ENCODE results near the gene QKI. TPM values are rescaled to one million over a fixed set of nuclear protein-coding genes. Genes with fewer than 3 reads are reported as not detected.

Gene QKI
- total RNA-seq, 1 experiment from 2014 or later: 134 TPM

- Histone ChIP-seq H3K36me3 (ENCODE audit: control insufficient read depth, insufficient read depth, low read length) (no peaks in the 10 kb centered on the region), H3K27me3 (replicated peaks; ENCODE audit: control insufficient read depth, insufficient read depth, low read length) (no peaks in the 10 kb centered on the region), H3K4me3 (ENCODE audit: low read depth, low read length) (no peak overlapping the region), H3K4me1 (no peaks in the 10 kb centered on the region), H3K9me3 (no peaks in the 10 kb centered on the region)
- ChIA-PET CTCF (no interaction called here), POLR2A (no interaction called here)
- no peak overlapping the region for H3K27ac Mint-ChIP-seq (ENCODE audit: unreplicated experiment)
- no peaks in the 10 kb centered on the region for H3K27me3 Mint-ChIP-seq (ENCODE audit: insufficient read depth, unreplicated experiment)
- intact Hi-C loops (cut with micrococcal nuclease; ENCODE audit: unreplicated experiment): no loop called here
- H3K4me3 Mint-ChIP-seq (ENCODE audit: unreplicated experiment): no peak overlapping the region
- BruUV-seq (replicated peaks): no TSS peak
- TF ChIP-seq CTCF (IDR thresholded peaks at IDR 0.05; ENCODE audit: insufficient read depth in 1 of 2, low read depth in 1 of 2, low read length in 1 of 2, severe bottlenecking in 1 of 2, unreplicated experiment in 1 of 2): no peak
- DNase-seq: no peak
- H3K36me3 Mint-ChIP-seq (ENCODE audit: insufficient read depth, unreplicated experiment): no peaks in the 10 kb centered on the region
- no peaks in the 10 kb centered on the region for H3K9me3 Mint-ChIP-seq (ENCODE audit: unreplicated experiment)
- H3K4me1 Mint-ChIP-seq (ENCODE audit: low read depth, unreplicated experiment): no peaks in the 10 kb centered on the region
Observed at GRCh38 chr6:163390770-163391169, 23.7 kb upstream of the QKI start.

GRCh38 chr6:163391985-163392384 is 22.5 kb upstream of the QKI start:
- H3K36me3 Mint-ChIP-seq (ENCODE audit: insufficient read depth, unreplicated experiment): no peaks in the 10 kb centered on the region
- POLR2A ChIA-PET: no interaction called here
- no peak overlapping the region for H3K27ac Mint-ChIP-seq (ENCODE audit: unreplicated experiment)
- no peak overlapping the region for H3K4me3 Mint-ChIP-seq (ENCODE audit: unreplicated experiment)
- no peaks in the 10 kb centered on the region for H3K9me3 ChIP-seq
- no peaks in the 10 kb centered on the region for H3K27me3 Mint-ChIP-seq (ENCODE audit: insufficient read depth, unreplicated experiment)
- H3K9me3 Mint-ChIP-seq (ENCODE audit: unreplicated experiment): no peaks in the 10 kb centered on the region
- H3K27me3 ChIP-seq (replicated peaks; ENCODE audit: control insufficient read depth, insufficient read depth, low read length): no peaks in the 10 kb centered on the region
- BruUV-seq (replicated peaks): no TSS peak
- no peak for TF ChIP-seq CTCF (IDR thresholded peaks at IDR 0.05; ENCODE audit: insufficient read depth in 1 of 2, low read depth in 1 of 2, low read length in 1 of 2, severe bottlenecking in 1 of 2, unreplicated experiment in 1 of 2)
- no peaks in the 10 kb centered on the region for H3K4me1 ChIP-seq
- CTCF ChIA-PET: no interaction called here
- H3K4me1 Mint-ChIP-seq (ENCODE audit: low read depth, unreplicated experiment): no peaks in the 10 kb centered on the region
- H3K4me3 ChIP-seq (ENCODE audit: low read depth, low read length): no peak overlapping the region
- DNase-seq: no peak
- H3K36me3 ChIP-seq (ENCODE audit: control insufficient read depth, insufficient read depth, low read length): no peaks in the 10 kb centered on the region
- intact Hi-C loops (cut with micrococcal nuclease; ENCODE audit: unreplicated experiment): no loop called here

- intact Hi-C loops (cut with micrococcal nuclease; ENCODE audit: unreplicated experiment): no loop called here
- no TSS peak for BruUV-seq (replicated peaks)
- DNase-seq: peak in 1 of 2 experiments; percentile 14
- H3K27ac Mint-ChIP-seq (ENCODE audit: unreplicated experiment): no peak overlapping the region
- no peaks in the 10 kb centered on the region for H3K36me3 ChIP-seq (ENCODE audit: control insufficient read depth, insufficient read depth, low read length)
- no peaks in the 10 kb centered on the region for H3K9me3 Mint-ChIP-seq (ENCODE audit: unreplicated experiment)
- H3K4me3 ChIP-seq (ENCODE audit: low read depth, low read length): no peak overlapping the region
- H3K4me1 Mint-ChIP-seq (ENCODE audit: low read depth, unreplicated experiment): no peaks in the 10 kb centered on the region
- no peaks in the 10 kb centered on the region for H3K27me3 Mint-ChIP-seq (ENCODE audit: insufficient read depth, unreplicated experiment)
- H3K4me1 ChIP-seq: no peaks in the 10 kb centered on the region
- ChIA-PET CTCF (no interaction called here), POLR2A (no interaction called here)
- TF ChIP-seq CTCF (IDR thresholded peaks at IDR 0.05; ENCODE audit: insufficient read depth in 1 of 2, low read depth in 1 of 2, low read length in 1 of 2, severe bottlenecking in 1 of 2, unreplicated experiment in 1 of 2): no peak
- H3K27me3 ChIP-seq (replicated peaks; ENCODE audit: control insufficient read depth, insufficient read depth, low read length): no peaks in the 10 kb centered on the region
- no peaks in the 10 kb centered on the region for H3K9me3 ChIP-seq
- H3K4me3 Mint-ChIP-seq (ENCODE audit: unreplicated experiment): no peak overlapping the region
- H3K36me3 Mint-ChIP-seq (ENCODE audit: insufficient read depth, unreplicated experiment): no peaks in the 10 kb centered on the region
Observed at GRCh38 chr6:163392533-163392932, 22.0 kb upstream of the QKI start.

All from Caco-2 (cell line).